ENCODE data around the gene SLC25A12.
"Not testable (repeated sequence)": the region's sequence is repeated elsewhere in the genome, so short reads cannot be mapped to it uniquely, and the experiment has no call there.

SLC25A12 gene

DNA sequence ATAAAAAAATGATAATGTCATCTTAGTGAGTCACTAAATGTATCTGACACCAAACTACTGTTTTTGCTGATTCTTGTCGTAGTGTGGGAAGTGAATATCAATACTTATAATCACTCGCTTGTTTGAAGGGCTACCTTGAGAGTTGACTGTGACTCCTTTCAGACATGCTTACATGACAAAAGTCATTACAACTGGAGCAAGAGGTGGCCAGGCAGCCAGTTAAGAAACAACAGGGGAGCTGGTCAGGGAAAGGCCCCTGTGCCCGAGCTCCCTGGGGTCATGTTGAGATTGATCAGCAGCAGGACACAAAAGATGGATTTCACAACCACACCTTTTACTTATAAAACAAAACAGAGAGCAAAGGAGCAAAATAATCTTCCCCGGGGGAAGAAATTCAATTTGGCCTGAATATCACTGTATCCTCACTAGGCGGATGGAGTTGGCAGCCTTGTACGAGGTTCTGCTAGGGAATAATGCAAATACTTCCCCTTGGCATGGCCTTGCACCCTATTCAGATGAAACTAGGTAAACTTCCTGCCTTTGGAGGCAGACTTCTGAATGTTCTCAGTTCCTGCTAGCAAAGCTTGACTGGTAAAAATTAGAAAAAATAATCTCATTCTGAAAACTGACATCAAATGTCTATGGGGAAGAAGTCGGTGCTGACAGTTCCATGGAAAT lies 105.6 kb downstream of the SLC25A12 start:
- DNase-seq = no peak

DNA sequence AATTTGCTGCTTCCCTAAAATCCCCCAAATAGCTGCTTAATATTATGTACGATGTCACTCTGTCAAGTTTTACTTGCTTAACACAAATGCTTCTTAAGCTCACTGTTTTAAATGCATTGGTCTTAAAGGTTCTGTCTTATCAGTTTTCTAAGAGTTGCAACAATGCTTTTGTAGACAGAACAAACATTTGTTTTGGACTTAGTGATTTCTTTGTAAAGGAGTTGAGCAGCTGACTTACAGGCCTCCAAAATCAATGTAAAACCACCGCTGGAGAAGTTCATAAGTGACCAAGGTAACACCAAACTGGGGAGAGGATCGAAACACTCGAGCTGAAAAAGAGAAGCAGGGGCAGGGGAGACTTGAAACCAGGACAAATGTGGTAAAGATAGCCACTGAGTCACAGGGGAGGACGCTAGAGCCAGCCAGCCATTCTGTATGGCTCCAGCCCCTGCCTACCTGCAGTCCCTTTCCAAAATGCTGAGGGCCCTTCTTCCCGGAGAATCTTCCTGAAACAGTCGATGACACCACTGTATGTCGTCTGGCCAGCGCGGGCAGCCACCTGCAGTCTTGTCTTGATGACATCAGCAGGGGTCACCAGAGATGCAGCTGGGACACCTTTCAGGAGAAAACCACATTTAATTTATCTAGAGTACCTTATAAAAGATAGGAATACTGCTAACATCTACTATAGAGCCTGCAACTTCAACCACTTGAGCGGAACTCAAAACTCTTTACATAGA lies 106.5 kb downstream of the SLC25A12 start:
- no peak for DNase-seq

DNA sequence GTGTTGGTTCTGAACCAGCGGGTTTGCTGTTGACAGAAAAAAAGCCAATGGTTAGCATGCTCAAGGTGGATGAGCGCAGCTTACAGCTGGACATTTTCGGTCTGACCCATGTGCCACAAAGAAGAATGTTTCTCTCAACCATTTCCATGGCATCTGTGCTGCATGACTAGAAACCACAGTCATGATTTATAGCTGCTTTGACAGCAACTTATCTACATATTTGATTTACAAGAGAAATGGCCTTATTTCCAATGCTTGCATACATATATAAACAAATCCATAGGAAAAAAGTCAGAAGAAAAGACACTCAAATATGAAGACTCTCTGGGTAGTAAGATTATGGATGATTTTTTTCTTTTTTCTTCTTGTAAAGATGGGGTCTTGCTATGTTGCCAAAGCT lies 108.6 kb downstream of the SLC25A12 start:
- no peak for DNase-seq

- DNase-seq = no peak
These were observed 115.5 kb downstream of the SLC25A12 start for GRCh38 chr2:171778515-171778914.

GRCh38 chr2:171774581-171774980 lies 119.5 kb downstream of the SLC25A12 start:
- DNase-seq = not testable (repeated sequence)

- DNase-seq = no peak
These were observed 121.7 kb downstream of the SLC25A12 start for GRCh38 chr2:171772373-171772772.

GRCh38 chr2:171771463-171771862 lies 122.6 kb downstream of the SLC25A12 start:
- no peak for DNase-seq

GRCh38 chr2:171763602-171764001 lies 130.4 kb downstream of the SLC25A12 start:
- DNase-seq = no peak

- DNase-seq = no peak
These were observed 131.0 kb downstream of the SLC25A12 start for GRCh38 chr2:171762879-171763573.

DNA sequence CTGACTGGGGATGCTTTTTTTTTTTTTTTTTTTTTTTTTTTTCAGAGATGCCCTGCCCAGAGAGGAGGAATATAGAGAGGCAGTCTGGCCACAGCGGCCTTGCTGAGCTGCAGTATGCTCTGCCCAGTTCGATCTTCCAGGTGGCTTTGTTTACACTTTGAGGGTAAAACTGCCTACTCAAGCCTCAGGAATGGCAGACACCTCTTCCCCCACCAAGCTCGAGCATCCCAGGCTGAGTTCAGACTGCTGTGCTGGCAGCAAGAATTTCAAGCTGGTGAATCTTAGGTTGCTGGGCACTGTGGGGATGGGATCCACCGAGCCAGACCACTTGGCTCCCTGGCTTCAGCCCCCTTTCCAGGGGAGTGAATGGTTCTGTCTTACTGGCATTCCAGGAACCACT lies 132.9 kb downstream of the SLC25A12 start:
- not testable (repeated sequence) for DNase-seq

- not testable (repeated sequence) for DNase-seq
These were observed 135.3 kb downstream of the SLC25A12 start for GRCh38 chr2:171758762-171759161.

- DNase-seq = no peak
These were observed 139.6 kb downstream of the SLC25A12 start for GRCh38 chr2:171754254-171754939.

DNA sequence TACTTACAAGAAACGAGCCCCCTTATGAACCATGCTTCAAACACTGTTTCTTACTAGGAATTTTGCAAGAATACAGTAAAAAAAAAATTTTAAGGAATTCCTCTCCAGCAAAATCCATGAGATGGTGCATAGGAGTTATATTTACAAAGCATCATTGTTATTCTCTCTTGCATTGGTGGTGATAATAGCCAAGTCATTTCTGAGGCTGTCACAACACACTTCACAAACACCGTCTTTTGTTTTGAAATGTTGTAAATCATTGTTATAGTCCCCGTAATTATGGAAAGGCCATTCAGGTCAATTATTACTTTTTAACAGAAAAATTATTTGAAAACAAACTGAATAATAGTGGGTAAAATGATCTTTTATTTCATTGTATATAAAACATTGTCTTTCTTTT lies 146.7 kb downstream of the SLC25A12 start:
- no peak for DNase-seq

GRCh38 chr2:171745806-171746205 lies 148.2 kb downstream of the SLC25A12 start:
- DNase-seq = no peak

DNA sequence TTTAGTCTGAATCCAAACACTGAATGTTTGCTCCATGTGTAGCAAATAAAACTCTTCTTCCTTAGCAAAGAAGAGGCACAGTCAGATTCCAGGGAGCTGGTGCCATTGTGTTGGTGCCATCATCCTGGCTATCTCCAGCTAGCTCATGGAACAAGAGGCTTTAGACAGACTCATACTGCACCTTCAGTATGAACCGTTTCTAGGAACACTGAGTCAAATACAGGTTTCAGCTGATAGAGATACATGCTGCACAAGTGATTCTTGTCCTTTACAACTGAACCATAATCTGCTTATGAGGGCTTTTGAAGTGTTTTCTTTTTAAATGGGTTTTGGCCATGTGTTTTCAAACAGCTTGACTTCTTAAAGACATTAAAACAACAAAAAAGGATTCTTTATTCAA lies 148.9 kb downstream of the SLC25A12 start:
- no peak for DNase-seq

GRCh38 chr2:171742760-171743159 lies 151.3 kb downstream of the SLC25A12 start:
- no peak for DNase-seq

GRCh38 chr2:171741189-171741588 lies 152.9 kb downstream of the SLC25A12 start:
- no peak for DNase-seq

DNA sequence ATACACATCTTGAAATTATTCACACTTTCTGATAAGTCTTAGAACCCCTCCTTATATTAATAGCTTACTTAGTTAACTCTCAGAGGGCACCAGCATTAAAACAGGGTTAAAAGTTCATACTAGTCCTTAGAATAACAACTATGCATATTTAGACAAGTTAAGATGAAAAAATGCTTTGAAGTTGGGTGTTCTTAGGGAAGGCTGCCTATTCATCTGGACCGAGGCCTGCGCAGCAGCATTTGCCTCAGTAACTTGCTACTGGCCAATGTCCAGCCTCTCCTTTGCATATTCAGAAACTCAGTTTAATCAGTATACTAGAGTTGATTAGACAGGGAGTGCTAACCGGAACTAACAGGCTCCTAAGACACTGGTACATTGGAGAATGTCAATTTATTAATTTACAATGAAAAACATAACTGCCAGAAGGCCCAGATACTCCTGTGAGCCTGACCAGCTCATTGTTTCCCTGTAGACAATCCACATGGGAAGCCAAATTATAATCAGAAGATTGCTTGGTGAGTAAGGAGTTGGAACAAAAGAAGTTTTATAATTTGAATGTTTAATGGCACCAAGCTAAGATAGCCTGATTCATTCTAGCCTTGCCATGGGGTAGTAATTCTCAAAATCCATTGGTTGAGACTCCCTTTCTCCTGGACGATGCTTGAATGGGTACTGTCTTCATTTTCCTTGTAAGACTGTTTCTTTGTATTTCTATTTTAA lies 157.9 kb downstream of the SLC25A12 start:
- DNase-seq = no peak

Data from CD4-positive, alpha-beta T cell treated with Interleukin-17A for 1 hour (primary cell).